HL-60 (cell line): ENCODE data around the gene RAB34.
"Not testable (repeated sequence)": the region's sequence is repeated elsewhere in the genome, so short reads cannot be mapped to it uniquely, and the experiment has no call there.

ENCODE experiments used
- DNase-seq, 2 experiments: peaks; one replicate each; pipeline ENCODE4 v3.0.0-alpha.2; 2010 to 2020; ENCODE audit warnings: low read depth in 1 of 2, low spot score in 1 of 2
- H3K27ac ChIP-seq: fragments of 250-450 bp; sonication (Bioruptor Pico); replicated peaks from 2 replicates; pipeline ENCODE4 v1.5.1; 2020; ENCODE audit warnings: mild to moderate bottlenecking, moderate library complexity
- H3K27me3 ChIP-seq: fragments of 250-450 bp; sonication (Bioruptor Pico); 2 replicates; pipeline ENCODE4 v1.5.1; 2021; ENCODE audit warnings: mild to moderate bottlenecking, moderate library complexity; ENCODE audit not compliant: insufficient read depth, poor library complexity, severe bottlenecking
- H3K4me3 ChIP-seq: replicated peaks from 2 replicates; pipeline ENCODE4 v1.5.1; 2011; ENCODE audit warnings: mild to moderate bottlenecking, control low read depth, low read length; ENCODE audit not compliant: insufficient read depth
- CTCF ChIP-seq: IDR thresholded peaks from one replicate; pipeline ENCODE4 v1.5.1; 2011; ENCODE audit warnings: low read length, control low read depth, inconsistent platforms; ENCODE audit not compliant: insufficient read depth
- GABPA ChIP-seq: IDR thresholded peaks from 2 replicates; pipeline ENCODE4 v1.6.1; 2012; ENCODE audit warnings: low read depth
- POLR2AphosphoS5 ChIP-seq: IDR thresholded peaks from 2 replicates; pipeline ENCODE4 v1.6.1; 2012; ENCODE audit warnings: low read depth
- REST ChIP-seq: IDR thresholded peaks from 2 replicates; pipeline ENCODE4 v1.6.1; 2012; ENCODE audit warnings: low read depth; ENCODE audit not compliant: insufficient replicate concordance
- SPI1 ChIP-seq: IDR thresholded peaks from 2 replicates; pipeline ENCODE4 v1.6.1; 2012; ENCODE audit warnings: low read depth, mild to moderate bottlenecking, borderline replicate concordance

RAB34 gene

GRCh38 chr17:28723159-28723835 is 5.6 kb upstream of the RAB34 start:
- peak overlapping the region; percentile 76 for H3K4me3 ChIP-seq
- H3K27ac ChIP-seq: no peak overlapping the region
- TF ChIP-seq REST: no peak
- TF ChIP-seq POLR2AphosphoS5: no peak
- no peak for TF ChIP-seq CTCF
- no peak for TF ChIP-seq GABPA
- TF ChIP-seq SPI1: no peak
- no peaks in the 10 kb centered on the region for H3K27me3 ChIP-seq
- DNase-seq: peak in 1 of 2 experiments; percentile 39

- Histone ChIP-seq H3K27me3 (peaks cover 2% of the 10 kb centered on the region), H3K27ac (peak overlapping the region; percentile 96), H3K4me3 (peak overlapping the region; percentile 76)
- no peak for DNase-seq
- TF ChIP-seq SPI1 (no peak), CTCF (no peak), POLR2AphosphoS5 (no peak), REST (no peak)
Observed at GRCh38 chr17:28722417-28723158, 4.9 kb upstream of the RAB34 start.

GRCh38 chr17:28720997-28721329 is 3.3 kb upstream of the RAB34 start:
- not testable (repeated sequence) for DNase-seq, H3K27me3 ChIP-seq
- peak overlapping the region; percentile 76 for H3K4me3 ChIP-seq
- peak overlapping the region; percentile 96 for H3K27ac ChIP-seq

- TF ChIP-seq REST (peak; percentile 11), CTCF (no peak), GABPA (no peak)
- Histone ChIP-seq H3K27ac (peak overlapping the region; percentile 96), H3K4me3 (peak overlapping the region; percentile 76), H3K27me3 (peaks cover 7% of the 10 kb centered on the region)
- peak; percentile 38 to 55 for DNase-seq
Observed at GRCh38 chr17:28720247-28720996, 2.8 kb upstream of the RAB34 start.
